ENCODE data around the gene ERN1. TPM values are rescaled to one million over a fixed set of nuclear protein-coding genes. Genes with fewer than 3 reads are reported as not detected.

The ERN1 gene
- total RNA-seq, 2 donors from 2014 or later = 131 TPM

GRCh38 chr17:64102627-64103390 lies 27.1 kb downstream of the ERN1 start:
- Mint-ChIP-seq H3K4me3 (no peak overlapping the region), H3K4me1 (ENCODE audit: low read depth in 2 of 2) (peaks cover 21 to 27% of the 10 kb centered on the region in 2 donors), H3K27me3 (no peaks in the 10 kb centered on the region), H3K36me3 (no peaks in the 10 kb centered on the region), H3K27ac (no peak overlapping the region), H3K9me3 (no peaks in the 10 kb centered on the region)
- DNase-seq (ENCODE audit: low spot score) = no peak
- ATAC-seq = no peak

GRCh38 chr17:64099543-64099942 lies 30.4 kb downstream of the ERN1 start:
- Mint-ChIP-seq H3K36me3 (peaks cover 17% of the 10 kb centered on the region), H3K9me3 (no peaks in the 10 kb centered on the region), H3K4me1 (ENCODE audit: low read depth in 2 of 2) (peaks cover 14 to 29% of the 10 kb centered on the region in 2 donors), H3K27me3 (no peaks in the 10 kb centered on the region), H3K4me3 (no peak overlapping the region), H3K27ac (peak overlapping the region in 1 of 2 donors; percentile 77)
- ATAC-seq = no peak
- no peak for DNase-seq (ENCODE audit: low spot score)

GRCh38 chr17:64097196-64097936 lies 32.6 kb downstream of the ERN1 start:
- peaks cover 24 to 37% of the 10 kb centered on the region in 2 donors for H3K4me1 Mint-ChIP-seq (ENCODE audit: low read depth in 2 of 2)
- H3K27me3 Mint-ChIP-seq = no peaks in the 10 kb centered on the region
- DNase-seq (ENCODE audit: low spot score) = no peak
- H3K27ac Mint-ChIP-seq = peak overlapping the region; percentile 14 to 56
- peaks cover 20% of the 10 kb centered on the region for H3K36me3 Mint-ChIP-seq
- H3K4me3 Mint-ChIP-seq = no peak overlapping the region
- no peak for ATAC-seq
- no peaks in the 10 kb centered on the region for H3K9me3 Mint-ChIP-seq

GRCh38 chr17:64096037-64096436 lies 33.9 kb downstream of the ERN1 start:
- H3K36me3 Mint-ChIP-seq = peaks cover 24% of the 10 kb centered on the region
- DNase-seq (ENCODE audit: low spot score) (no peak), ATAC-seq (no peak)
- H3K4me1 Mint-ChIP-seq (ENCODE audit: low read depth in 2 of 2) = peaks cover 33 to 51% of the 10 kb centered on the region in 2 donors
- peak overlapping the region; percentile 66 to 85 for H3K27ac Mint-ChIP-seq
- H3K27me3 Mint-ChIP-seq = no peaks in the 10 kb centered on the region
- peak overlapping the region; percentile 26 for H3K4me3 Mint-ChIP-seq
- H3K9me3 Mint-ChIP-seq = no peaks in the 10 kb centered on the region

GRCh38 chr17:64095144-64095882 lies 34.6 kb downstream of the ERN1 start:
- Mint-ChIP-seq H3K4me1 (ENCODE audit: low read depth in 2 of 2) (peaks cover 38 to 57% of the 10 kb centered on the region in 2 donors), H3K9me3 (no peaks in the 10 kb centered on the region), H3K4me3 (peak overlapping the region; percentile 26), H3K27ac (peak overlapping the region; percentile 66 to 85), H3K27me3 (no peaks in the 10 kb centered on the region), H3K36me3 (peaks cover 25% of the 10 kb centered on the region)
- ATAC-seq (no peak), DNase-seq (ENCODE audit: low spot score) (no peak)

- DNase-seq (ENCODE audit: low spot score) = no peak
- H3K4me3 Mint-ChIP-seq = peak overlapping the region; percentile 23
- H3K27me3 Mint-ChIP-seq = no peaks in the 10 kb centered on the region
- H3K27ac Mint-ChIP-seq = peak overlapping the region; percentile 66 to 85
- H3K9me3 Mint-ChIP-seq = no peaks in the 10 kb centered on the region
- H3K36me3 Mint-ChIP-seq = peaks cover 25% of the 10 kb centered on the region
- peaks cover 44 to 62% of the 10 kb centered on the region in 2 donors for H3K4me1 Mint-ChIP-seq (ENCODE audit: low read depth in 2 of 2)
- no peak for ATAC-seq
Observed at GRCh38 chr17:64094412-64094811, 35.5 kb downstream of the ERN1 start.

- H3K4me3 Mint-ChIP-seq = peak overlapping the region; percentile 5
- peak overlapping the region; percentile 82 to 89 for H3K27ac Mint-ChIP-seq
- DNase-seq (ENCODE audit: low spot score) (no peak), ATAC-seq (peak; percentile 36 to 67)
- peaks cover 25% of the 10 kb centered on the region for H3K36me3 Mint-ChIP-seq
- no peaks in the 10 kb centered on the region for H3K9me3 Mint-ChIP-seq
- H3K4me1 Mint-ChIP-seq (ENCODE audit: low read depth in 2 of 2) = peaks cover 51 to 69% of the 10 kb centered on the region in 2 donors
- no peaks in the 10 kb centered on the region for H3K27me3 Mint-ChIP-seq
Observed at GRCh38 chr17:64092952-64093451, 36.9 kb downstream of the ERN1 start.

GRCh38 chr17:64092113-64092512 lies 37.8 kb downstream of the ERN1 start:
- Mint-ChIP-seq H3K36me3 (peaks cover 22% of the 10 kb centered on the region), H3K27ac (peak overlapping the region; percentile 82 to 89), H3K9me3 (no peaks in the 10 kb centered on the region), H3K4me3 (peak overlapping the region; percentile 5), H3K27me3 (no peaks in the 10 kb centered on the region), H3K4me1 (ENCODE audit: low read depth in 2 of 2) (peaks cover 55 to 73% of the 10 kb centered on the region in 2 donors)
- ATAC-seq = no peak
- no peak for DNase-seq (ENCODE audit: low spot score)

- DNase-seq (ENCODE audit: low spot score) = no peak
- no peak for ATAC-seq
- Mint-ChIP-seq H3K36me3 (peaks cover 19% of the 10 kb centered on the region), H3K9me3 (no peaks in the 10 kb centered on the region), H3K27ac (peak overlapping the region; percentile 81 to 82), H3K4me1 (ENCODE audit: low read depth in 2 of 2) (peaks cover 58 to 72% of the 10 kb centered on the region in 2 donors), H3K4me3 (peak overlapping the region; percentile 76), H3K27me3 (no peaks in the 10 kb centered on the region)
Observed at GRCh38 chr17:64091571-64091970, 38.4 kb downstream of the ERN1 start.

- peak overlapping the region; percentile 76 for H3K4me3 Mint-ChIP-seq
- peak in 1 of 2 donors; percentile 76 for ATAC-seq
- peak overlapping the region; percentile 81 to 82 for H3K27ac Mint-ChIP-seq
- H3K4me1 Mint-ChIP-seq (ENCODE audit: low read depth in 2 of 2) = peaks cover 58 to 72% of the 10 kb centered on the region in 2 donors
- peaks cover 19% of the 10 kb centered on the region for H3K36me3 Mint-ChIP-seq
- no peaks in the 10 kb centered on the region for H3K9me3 Mint-ChIP-seq
- no peak for DNase-seq (ENCODE audit: low spot score)
- no peaks in the 10 kb centered on the region for H3K27me3 Mint-ChIP-seq
Observed at GRCh38 chr17:64091116-64091515, 38.8 kb downstream of the ERN1 start.

- DNase-seq (ENCODE audit: low spot score) = no peak
- peaks cover 50 to 64% of the 10 kb centered on the region in 2 donors for H3K4me1 Mint-ChIP-seq (ENCODE audit: low read depth in 2 of 2)
- no peaks in the 10 kb centered on the region for H3K9me3 Mint-ChIP-seq
- peaks cover 12% of the 10 kb centered on the region for H3K36me3 Mint-ChIP-seq
- H3K27ac Mint-ChIP-seq = peak overlapping the region; percentile 81 to 82
- H3K4me3 Mint-ChIP-seq = no peak overlapping the region
- H3K27me3 Mint-ChIP-seq = no peaks in the 10 kb centered on the region
- ATAC-seq = no peak
Observed at GRCh38 chr17:64090144-64090543, 39.8 kb downstream of the ERN1 start.

- peaks cover 5% of the 10 kb centered on the region for H3K36me3 Mint-ChIP-seq
- ATAC-seq (peak in 1 of 2 donors; percentile 72), DNase-seq (ENCODE audit: low spot score) (no peak)
- H3K27me3 Mint-ChIP-seq = no peaks in the 10 kb centered on the region
- peaks cover 40 to 41% of the 10 kb centered on the region in 2 donors for H3K4me1 Mint-ChIP-seq (ENCODE audit: low read depth in 2 of 2)
- H3K9me3 Mint-ChIP-seq = no peaks in the 10 kb centered on the region
- H3K4me3 Mint-ChIP-seq = peak overlapping the region; percentile 66
- peak overlapping the region in 1 of 2 donors; percentile 76 for H3K27ac Mint-ChIP-seq
Observed at GRCh38 chr17:64087252-64088005, 42.5 kb downstream of the ERN1 start.

- Mint-ChIP-seq H3K4me1 (ENCODE audit: low read depth in 2 of 2) (peaks cover 26 to 35% of the 10 kb centered on the region in 2 donors), H3K36me3 (peaks cover 1% of the 10 kb centered on the region), H3K9me3 (no peaks in the 10 kb centered on the region), H3K4me3 (no peak overlapping the region), H3K27me3 (no peaks in the 10 kb centered on the region), H3K27ac (no peak overlapping the region)
- DNase-seq (ENCODE audit: low spot score) = no peak
- ATAC-seq = peak in 1 of 2 donors; percentile 48
Observed at GRCh38 chr17:64085650-64086005, 44.3 kb downstream of the ERN1 start.
